Liver (tissue), 3 donors: Measurements from ENCODE around the gene GHRL.

Experiments used
- CTCF ChIP-seq: fragments of 150-350 bp; IDR thresholded peaks from 2 replicates; pipeline ENCODE4 v1.5.1; 2017; ENCODE audit warnings: improper control_type of control experiment, low read depth, low read length; ENCODE audit not compliant: missing input control
- EGR1 ChIP-seq, 2 donors: IDR thresholded peaks; 2 replicates each; pipeline ENCODE4 v1.6.1; 2016 to 2018; ENCODE audit warnings: antibody characterized with exemption in 2 of 2, low read depth in 2 of 2
- HNF4A ChIP-seq, 2 donors: conservative IDR thresholded peaks; 2 replicates each; pipeline ENCODE4 v1.6.1; 2016; ENCODE audit warnings: antibody characterized with exemption in 2 of 2, mild to moderate bottlenecking in 2 of 2
- JUND ChIP-seq, 2 donors: IDR thresholded peaks; 2 replicates each; pipeline ENCODE4 v1.6.1; 2016; ENCODE audit warnings: antibody characterized with exemption in 2 of 2
- NR2F2 ChIP-seq: IDR thresholded peaks from 2 replicates; pipeline ENCODE4 v1.6.1; 2016; ENCODE audit warnings: antibody characterized with exemption
- RAD21 ChIP-seq, 2 donors: IDR thresholded peaks; 2 replicates each; pipeline ENCODE4 v1.6.1; 2016; ENCODE audit warnings: antibody characterized with exemption in 2 of 2, mild to moderate bottlenecking in 2 of 2
- REST ChIP-seq: IDR thresholded peaks from 2 replicates; pipeline ENCODE4 v1.6.1; 2016; ENCODE audit warnings: antibody characterized with exemption, mild to moderate bottlenecking
- donor health status: healthy.
- donor health status: healthy.

GRCh38 chr3:10339376-10339955 lies 46.7 kb upstream of the GHRL start:
- TF ChIP-seq RAD21 (IDR thresholded peaks at IDR 0.05): no peak
- TF ChIP-seq EGR1 (IDR thresholded peaks at IDR 0.05; ENCODE audit: low read depth in 2 of 2): no peak
- no peak for TF ChIP-seq CTCF
- TF ChIP-seq NR2F2: no peak
- no peak for TF ChIP-seq HNF4A (conservative IDR thresholded peaks at IDR 0.05)
- TF ChIP-seq REST: no peak
- no peak for TF ChIP-seq JUND (IDR thresholded peaks at IDR 0.05)
